ENCODE data around the gene MYPN. TPM values are rescaled to one million over a fixed set of nuclear protein-coding genes. Genes with fewer than 3 reads are reported as not detected.

MYPN gene
- total RNA-seq, 1 experiment from 2014 or later, result not detected

GRCh38 chr10:68223535-68224165 lies 114.4 kb downstream of the MYPN start:
- POLR2A ChIA-PET, result interaction anchor here (0.6 kb wide), 1 partner anchor 108 kb away, joined by 3 read pairs; the partner anchor contains the start of gene HNRNPH3
- Histone ChIP-seq H3K36me3 (ENCODE audit: control insufficient read depth, insufficient read depth, low read length) (no peaks in the 10 kb centered on the region), H3K4me3 (ENCODE audit: low read depth, low read length) (no peak overlapping the region), H3K4me1 (no peaks in the 10 kb centered on the region), H3K9me3 (no peaks in the 10 kb centered on the region), H3K27me3 (replicated peaks; ENCODE audit: control insufficient read depth, insufficient read depth, low read length) (no peaks in the 10 kb centered on the region)
- no TSS peak for BruUV-seq (replicated peaks)
- peak; percentile 33 to 50 for TF ChIP-seq CTCF (IDR thresholded peaks at IDR 0.05; ENCODE audit: insufficient read depth in 1 of 2, low read depth in 1 of 2, low read length in 1 of 2, severe bottlenecking in 1 of 2, unreplicated experiment in 1 of 2)
- H3K27me3 Mint-ChIP-seq (ENCODE audit: insufficient read depth, unreplicated experiment), result no peaks in the 10 kb centered on the region
- intact Hi-C loops (cut with micrococcal nuclease; ENCODE audit: unreplicated experiment), result no loop called here
- no peaks in the 10 kb centered on the region for H3K36me3 Mint-ChIP-seq (ENCODE audit: insufficient read depth, unreplicated experiment)
- H3K4me1 Mint-ChIP-seq (ENCODE audit: low read depth, unreplicated experiment), result no peaks in the 10 kb centered on the region
- no peaks in the 10 kb centered on the region for H3K9me3 Mint-ChIP-seq (ENCODE audit: unreplicated experiment)
- no peak overlapping the region for H3K27ac Mint-ChIP-seq (ENCODE audit: unreplicated experiment)
- no peak overlapping the region for H3K4me3 Mint-ChIP-seq (ENCODE audit: unreplicated experiment)
- peak; percentile 58 to 60 for DNase-seq
- CTCF ChIA-PET, result interaction anchor here (0.6 to 1.9 kb wide), 3 partner anchors 11 to 377 kb away, joined by 4 to 10 read pairs (median 5); no protein-coding TSS in a partner anchor

- H3K36me3 Mint-ChIP-seq (ENCODE audit: insufficient read depth, unreplicated experiment), result no peaks in the 10 kb centered on the region
- peaks cover 2% of the 10 kb centered on the region for H3K27me3 Mint-ChIP-seq (ENCODE audit: insufficient read depth, unreplicated experiment)
- no peak for DNase-seq
- H3K27ac Mint-ChIP-seq (ENCODE audit: unreplicated experiment), result no peak overlapping the region
- Histone ChIP-seq H3K27me3 (replicated peaks; ENCODE audit: control insufficient read depth, insufficient read depth, low read length) (no peaks in the 10 kb centered on the region), H3K4me3 (ENCODE audit: low read depth, low read length) (no peak overlapping the region), H3K36me3 (ENCODE audit: control insufficient read depth, insufficient read depth, low read length) (no peaks in the 10 kb centered on the region), H3K4me1 (no peaks in the 10 kb centered on the region), H3K9me3 (no peaks in the 10 kb centered on the region)
- ChIA-PET POLR2A (no interaction called here), CTCF (interaction anchor here (1.9 kb wide), 1 partner anchor 12 kb away, joined by 10 read pairs; no protein-coding TSS in a partner anchor)
- intact Hi-C loops (cut with micrococcal nuclease; ENCODE audit: unreplicated experiment), result no loop called here
- no peaks in the 10 kb centered on the region for H3K9me3 Mint-ChIP-seq (ENCODE audit: unreplicated experiment)
- no TSS peak for BruUV-seq (replicated peaks)
- H3K4me1 Mint-ChIP-seq (ENCODE audit: low read depth, unreplicated experiment), result no peaks in the 10 kb centered on the region
- H3K4me3 Mint-ChIP-seq (ENCODE audit: unreplicated experiment), result no peak overlapping the region
- no peak for TF ChIP-seq CTCF (IDR thresholded peaks at IDR 0.05; ENCODE audit: insufficient read depth in 1 of 2, low read depth in 1 of 2, low read length in 1 of 2, severe bottlenecking in 1 of 2, unreplicated experiment in 1 of 2)
Measured at GRCh38 chr10:68224810-68225209, 115.5 kb downstream of the MYPN start.

- H3K4me3 ChIP-seq (ENCODE audit: low read depth, low read length), result no peak overlapping the region
- intact Hi-C loops (cut with micrococcal nuclease; ENCODE audit: unreplicated experiment), result loop anchor here (5.0 kb wide), 1 partner anchor 72 kb away; no protein-coding TSS in a partner anchor
- H3K4me3 Mint-ChIP-seq (ENCODE audit: unreplicated experiment), result peak overlapping the region; percentile 87
Measured at GRCh38 chr10:68230268-68230667, 121.0 kb downstream of the MYPN start.

More at GRCh38 chr10:68230268-68230667, 121.0 kb downstream of the MYPN start:
- Histone ChIP-seq H3K27me3 (replicated peaks; ENCODE audit: control insufficient read depth, insufficient read depth, low read length) (no peaks in the 10 kb centered on the region), H3K4me1 (0 out of 2 replicates have a peak, but pooled peaks cover 5% of the 10 kb centered on the region), H3K36me3 (ENCODE audit: control insufficient read depth, insufficient read depth, low read length) (no peaks in the 10 kb centered on the region), H3K9me3 (no peaks in the 10 kb centered on the region)
- TF ChIP-seq CTCF (IDR thresholded peaks at IDR 0.05; ENCODE audit: insufficient read depth in 1 of 2, low read depth in 1 of 2, low read length in 1 of 2, severe bottlenecking in 1 of 2, unreplicated experiment in 1 of 2), result no peak
- Mint-ChIP-seq H3K4me1 (ENCODE audit: low read depth, unreplicated experiment) (peaks cover 7% of the 10 kb centered on the region), H3K27me3 (ENCODE audit: insufficient read depth, unreplicated experiment) (peaks cover 5% of the 10 kb centered on the region), H3K36me3 (ENCODE audit: insufficient read depth, unreplicated experiment) (no peaks in the 10 kb centered on the region), H3K9me3 (ENCODE audit: unreplicated experiment) (no peaks in the 10 kb centered on the region), H3K27ac (ENCODE audit: unreplicated experiment) (no peak overlapping the region)
- no peak for DNase-seq
- no TSS peak for BruUV-seq (replicated peaks)
- ChIA-PET CTCF (interaction anchor here (1.1 to 2.3 kb wide), 3 partner anchors 17 to 104 kb away, joined by 3 to 31 read pairs (median 7); no protein-coding TSS in a partner anchor), POLR2A (interaction anchor here (1.9 kb wide), 1 partner anchor 102 kb away, joined by 37 read pairs; the partner anchor contains the start of genes HNRNPH3 and PBLD)
